ENCODE results near the gene KCNMB3. TPM values are rescaled to one million over a fixed set of nuclear protein-coding genes. Genes with fewer than 3 reads are reported as not detected.

The KCNMB3 gene
- total RNA-seq, 6 experiments from 2014 or later = 0.26 to 0.66 (median 0.49) TPM

GRCh38 chr3:179269152-179269707 is 18.3 kb upstream of the KCNMB3 start:
- peaks cover 6% of the 10 kb centered on the region for H3K27me3 Mint-ChIP-seq (ENCODE audit: insufficient read depth)
- no peaks in the 10 kb centered on the region for H3K4me1 Mint-ChIP-seq (ENCODE audit: low read depth)
- H3K27ac Mint-ChIP-seq = no peak overlapping the region
- DNase-seq = no peak
- H3K36me3 Mint-ChIP-seq (ENCODE audit: low read depth) = no peaks in the 10 kb centered on the region
- H3K4me3 Mint-ChIP-seq = no peak overlapping the region
- TF ChIP-seq CTCF (IDR thresholded peaks at IDR 0.05) = no peak
- no peaks in the 10 kb centered on the region for H3K9me3 Mint-ChIP-seq

- no peaks in the 10 kb centered on the region for H3K9me3 Mint-ChIP-seq
- no peaks in the 10 kb centered on the region for H3K36me3 Mint-ChIP-seq (ENCODE audit: low read depth)
- no peak overlapping the region for H3K4me3 Mint-ChIP-seq
- TF ChIP-seq CTCF (IDR thresholded peaks at IDR 0.05) = no peak
- H3K27me3 Mint-ChIP-seq (ENCODE audit: insufficient read depth) = peaks cover 6% of the 10 kb centered on the region
- H3K4me1 Mint-ChIP-seq (ENCODE audit: low read depth) = no peaks in the 10 kb centered on the region
- no peak overlapping the region for H3K27ac Mint-ChIP-seq
- no peak for DNase-seq
These were observed 17.6 kb upstream of the KCNMB3 start for GRCh38 chr3:179268400-179269051.

- no peaks in the 10 kb centered on the region for H3K36me3 Mint-ChIP-seq (ENCODE audit: low read depth)
- DNase-seq = no peak
- H3K27me3 Mint-ChIP-seq (ENCODE audit: insufficient read depth) = peaks cover 6% of the 10 kb centered on the region
- no peak overlapping the region for H3K4me3 Mint-ChIP-seq
- peaks cover 1% of the 10 kb centered on the region; the same call in 1 of the 2 replicates for H3K4me1 Mint-ChIP-seq (ENCODE audit: low read depth)
- TF ChIP-seq CTCF (IDR thresholded peaks at IDR 0.05) = no peak
- H3K9me3 Mint-ChIP-seq = no peaks in the 10 kb centered on the region
- no peak overlapping the region for H3K27ac Mint-ChIP-seq
These were observed 15.8 kb upstream of the KCNMB3 start for GRCh38 chr3:179266701-179267211.

- Mint-ChIP-seq H3K4me3 (no peak overlapping the region), H3K27me3 (ENCODE audit: insufficient read depth) (peaks cover 6% of the 10 kb centered on the region), H3K4me1 (ENCODE audit: low read depth) (peaks cover 6% of the 10 kb centered on the region), H3K36me3 (ENCODE audit: low read depth) (0 out of 2 replicates have a peak, but pooled peaks cover under 1% of the 10 kb centered on the region), H3K27ac (no peak overlapping the region), H3K9me3 (0 out of 2 replicates have a peak, but pooled peaks cover under 1% of the 10 kb centered on the region)
- no peak for DNase-seq
- no peak for TF ChIP-seq CTCF (IDR thresholded peaks at IDR 0.05)
These were observed 15.0 kb upstream of the KCNMB3 start for GRCh38 chr3:179265875-179266274.

GRCh38 chr3:179265092-179265491 is 14.2 kb upstream of the KCNMB3 start:
- H3K4me3 Mint-ChIP-seq = no peak overlapping the region
- H3K36me3 Mint-ChIP-seq (ENCODE audit: low read depth) = peaks cover 7% of the 10 kb centered on the region
- no peak for TF ChIP-seq CTCF (IDR thresholded peaks at IDR 0.05)
- peaks cover 8% of the 10 kb centered on the region for H3K9me3 Mint-ChIP-seq
- no peak for DNase-seq
- peaks cover 6% of the 10 kb centered on the region for H3K27me3 Mint-ChIP-seq (ENCODE audit: insufficient read depth)
- H3K4me1 Mint-ChIP-seq (ENCODE audit: low read depth) = peaks cover 14% of the 10 kb centered on the region
- no peak overlapping the region for H3K27ac Mint-ChIP-seq
